ENCODE data around the gene HHATL. TPM values are rescaled to one million over a fixed set of nuclear protein-coding genes. Genes with fewer than 3 reads are reported as not detected.
A peak's percentile ranks its signal among the peaks of the same experiment; 100 is the strongest.

HHATL gene
- total RNA-seq, 5 donors from 2014 or later (not counting 1 experiment from before 2014, with no cell fraction given), result not detected

GRCh38 chr3:42656680-42657610, 45.7 kb downstream of the HHATL start:
- Histone ChIP-seq H3K4me1 (ENCODE audit: control insufficient read depth in 1 of 2, extremely low read depth in 1 of 2, insufficient read depth in 2 of 2, low read length in 2 of 2) (peaks cover 0 to 26% of the 10 kb centered on the region in 2 experiments), H3K36me3 (ENCODE audit: control insufficient read depth in 2 of 2, extremely low read depth in 1 of 2, insufficient read depth in 1 of 2, low read length in 1 of 2) (peaks cover 0 to 2% of the 10 kb centered on the region in 2 donors), H3K4me3 (ENCODE audit: control insufficient read depth in 1 of 2, extremely low read depth in 1 of 2, low read length in 1 of 2) (no peak overlapping the region), H3K27me3 (replicated peaks in 1 of 2; ENCODE audit: control insufficient read depth in 2 of 2, extremely low read depth in 1 of 2, insufficient read depth in 2 of 2, low read length in 1 of 2) (peaks cover 0 to 26% of the 10 kb centered on the region in 2 experiments), H3K27ac (ENCODE audit: low read length) (no peak overlapping the region), H3K9me3 (no peaks in the 10 kb centered on the region)
- H3K4me3 Mint-ChIP-seq, result peak overlapping the region in 1 of 3 donors; percentile 12
- DNase-seq (no peak), ATAC-seq (replicated peaks in 1 of 4) (no peak)
- no peaks in the 10 kb centered on the region for H3K36me3 Mint-ChIP-seq
- H3K9me3 Mint-ChIP-seq, result no peaks in the 10 kb centered on the region
- CTCF ChIA-PET, result no interaction called here
- peaks cover 6 to 21% (median 12%) of the 10 kb centered on the region in 3 donors for H3K4me1 Mint-ChIP-seq
- peak overlapping the region in 1 of 2 donors; percentile 4 for H3K27ac Mint-ChIP-seq
- 92% methylated on average over 7 of the region's 9 CpGs for WGBS (ENCODE audit: insufficient coverage)
- H3K27me3 Mint-ChIP-seq, result no peaks in the 10 kb centered on the region
- POLR2A ChIA-PET, result no interaction called here

- H3K27me3 Mint-ChIP-seq, result no peaks in the 10 kb centered on the region
- H3K4me3 Mint-ChIP-seq, result peak overlapping the region in 1 of 3 donors; percentile 50
- POLR2A ChIA-PET, result no interaction called here
- WGBS (ENCODE audit: insufficient coverage), result 86% methylated on average over 6 of the region's 6 CpGs
- H3K4me1 Mint-ChIP-seq, result peaks cover 6 to 22% (median 13%) of the 10 kb centered on the region in 3 donors
- no peak for ATAC-seq (replicated peaks in 1 of 4)
- Histone ChIP-seq H3K27ac (ENCODE audit: low read length) (no peak overlapping the region), H3K27me3 (replicated peaks in 1 of 2; ENCODE audit: control insufficient read depth in 2 of 2, extremely low read depth in 1 of 2, insufficient read depth in 2 of 2, low read length in 1 of 2) (peaks cover 0 to 26% of the 10 kb centered on the region in 2 experiments), H3K9me3 (no peaks in the 10 kb centered on the region), H3K4me1 (ENCODE audit: control insufficient read depth in 1 of 2, extremely low read depth in 1 of 2, insufficient read depth in 2 of 2, low read length in 2 of 2) (peaks cover 0 to 26% of the 10 kb centered on the region in 2 experiments), H3K4me3 (ENCODE audit: control insufficient read depth in 1 of 2, extremely low read depth in 1 of 2, low read length in 1 of 2) (no peak overlapping the region), H3K36me3 (ENCODE audit: control insufficient read depth in 2 of 2, extremely low read depth in 1 of 2, insufficient read depth in 1 of 2, low read length in 1 of 2) (peaks cover 0 to 2% of the 10 kb centered on the region in 2 donors)
- H3K36me3 Mint-ChIP-seq, result no peaks in the 10 kb centered on the region
- no peak for DNase-seq
- no peaks in the 10 kb centered on the region for H3K9me3 Mint-ChIP-seq
- CTCF ChIA-PET, result no interaction called here
- H3K27ac Mint-ChIP-seq, result peak overlapping the region; percentile 4 to 28
Measured at GRCh38 chr3:42655980-42656679, 46.5 kb downstream of the HHATL start.

- Mint-ChIP-seq H3K4me3 (peak overlapping the region; percentile 50 to 68 (median 55)), H3K27me3 (no peaks in the 10 kb centered on the region), H3K4me1 (peaks cover 6 to 24% (median 13%) of the 10 kb centered on the region in 3 donors), H3K36me3 (no peaks in the 10 kb centered on the region), H3K9me3 (no peaks in the 10 kb centered on the region), H3K27ac (peak overlapping the region in 1 of 2 donors; percentile 22)
- POLR2A ChIA-PET, result no interaction called here
- peaks cover 0 to 2% of the 10 kb centered on the region in 2 donors for H3K36me3 ChIP-seq (ENCODE audit: control insufficient read depth in 2 of 2, extremely low read depth in 1 of 2, insufficient read depth in 1 of 2, low read length in 1 of 2)
- H3K4me3 ChIP-seq (ENCODE audit: control insufficient read depth in 1 of 2, extremely low read depth in 1 of 2, low read length in 1 of 2), result no peak overlapping the region
- peaks cover 0 to 26% of the 10 kb centered on the region in 2 experiments for H3K27me3 ChIP-seq (replicated peaks in 1 of 2; ENCODE audit: control insufficient read depth in 2 of 2, extremely low read depth in 1 of 2, insufficient read depth in 2 of 2, low read length in 1 of 2)
- H3K4me1 ChIP-seq (ENCODE audit: control insufficient read depth in 1 of 2, extremely low read depth in 1 of 2, insufficient read depth in 2 of 2, low read length in 2 of 2), result peaks cover 0 to 26% of the 10 kb centered on the region in 2 experiments
- no peak for DNase-seq
- WGBS (ENCODE audit: insufficient coverage), result 91% methylated on average over 4 of the region's 4 CpGs
- ATAC-seq (replicated peaks in 1 of 4), result no peak
- no peaks in the 10 kb centered on the region for H3K9me3 ChIP-seq
- CTCF ChIA-PET, result no interaction called here
- H3K27ac ChIP-seq (ENCODE audit: low read length), result peak overlapping the region; percentile 44
Measured at GRCh38 chr3:42655331-42655888, 47.2 kb downstream of the HHATL start.

DNA sequence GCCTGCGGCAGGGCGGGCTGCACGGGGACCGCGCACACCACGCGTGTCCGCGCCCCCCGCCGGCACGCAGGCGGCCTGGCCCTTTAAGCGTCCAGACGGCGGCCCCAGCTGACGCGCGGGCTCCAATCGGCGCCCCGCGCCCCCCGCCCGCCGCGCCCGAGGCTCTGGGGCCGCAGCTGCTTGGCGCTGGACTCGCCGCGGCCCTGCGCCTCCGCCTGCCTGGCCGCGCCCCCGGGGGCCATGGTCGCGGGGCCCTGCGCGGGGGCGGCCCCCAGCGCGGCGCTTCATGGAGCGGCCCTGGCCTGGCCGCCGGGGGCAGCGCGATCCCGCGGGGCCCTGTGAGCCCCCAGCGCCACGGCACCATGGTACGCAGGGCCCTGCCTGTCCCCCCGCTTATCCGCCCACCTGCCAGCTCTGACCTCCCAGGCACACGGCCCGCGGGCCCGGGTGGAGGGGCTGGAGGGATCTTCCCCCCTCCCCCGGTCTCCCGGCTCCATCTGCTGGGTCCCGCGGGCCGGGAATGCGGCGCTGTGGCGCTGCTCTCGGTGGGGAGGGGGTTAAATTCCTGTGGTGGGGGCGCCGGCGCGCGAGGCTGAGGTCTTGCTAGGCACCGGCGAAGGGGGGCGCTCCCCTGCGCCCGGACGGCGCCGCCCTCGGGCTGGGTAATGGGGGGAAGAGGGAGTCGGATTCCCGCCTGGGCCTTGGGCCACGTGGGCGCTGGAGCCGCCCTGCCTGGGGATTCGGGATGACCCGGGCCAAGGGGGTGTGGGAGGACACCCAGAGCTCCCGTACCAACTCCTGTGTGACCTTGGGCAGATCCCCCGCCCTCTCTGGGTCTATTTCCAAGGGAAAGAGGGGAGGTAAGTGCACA, 48.0 kb downstream of the HHATL start:
- peaks cover 6 to 24% (median 13%) of the 10 kb centered on the region in 3 donors for H3K4me1 Mint-ChIP-seq
- H3K27me3 ChIP-seq (replicated peaks in 1 of 2; ENCODE audit: control insufficient read depth in 2 of 2, extremely low read depth in 1 of 2, insufficient read depth in 2 of 2, low read length in 1 of 2), result peaks cover 0 to 26% of the 10 kb centered on the region in 2 experiments
- H3K4me3 ChIP-seq (ENCODE audit: control insufficient read depth in 1 of 2, extremely low read depth in 1 of 2, low read length in 1 of 2), result peak overlapping the region; percentile 40 to 50
- ChIA-PET POLR2A (interaction anchor here in 1 of 2 donors (0.6 kb wide), 1 partner anchor 62 kb away, joined by 3 read pairs; no protein-coding TSS in a partner anchor), CTCF (no interaction called here)
- H3K9me3 ChIP-seq, result no peaks in the 10 kb centered on the region
- H3K27ac Mint-ChIP-seq, result peak overlapping the region in 1 of 2 donors; percentile 22
- peaks cover 0 to 26% of the 10 kb centered on the region in 2 experiments for H3K4me1 ChIP-seq (ENCODE audit: control insufficient read depth in 1 of 2, extremely low read depth in 1 of 2, insufficient read depth in 2 of 2, low read length in 2 of 2)
- H3K4me3 Mint-ChIP-seq, result peak overlapping the region; percentile 55 to 82 (median 68)
- DNase-seq (peak in 3 of 35 experiments; percentile 8 to 36 (median 20)), ATAC-seq (replicated peaks in 1 of 4) (peak; percentile 48 to 72 (median 54))
- H3K27me3 Mint-ChIP-seq, result no peaks in the 10 kb centered on the region
- WGBS (ENCODE audit: insufficient coverage), result 5% methylated on average over 68 of the region's 94 CpGs
- H3K9me3 Mint-ChIP-seq, result no peaks in the 10 kb centered on the region
- H3K36me3 Mint-ChIP-seq, result no peaks in the 10 kb centered on the region
- H3K27ac ChIP-seq (ENCODE audit: low read length), result no peak overlapping the region
- H3K36me3 ChIP-seq (ENCODE audit: control insufficient read depth in 2 of 2, extremely low read depth in 1 of 2, insufficient read depth in 1 of 2, low read length in 1 of 2), result peaks cover 2 to 5% of the 10 kb centered on the region in 2 donors

- H3K36me3 ChIP-seq (ENCODE audit: control insufficient read depth in 2 of 2, extremely low read depth in 1 of 2, insufficient read depth in 1 of 2, low read length in 1 of 2), result peaks cover 5 to 10% of the 10 kb centered on the region in 2 donors
- ChIA-PET CTCF (interaction anchor here in 1 of 2 donors (0.7 kb wide), 1 partner anchor 164 kb away, joined by 6 read pairs; no protein-coding TSS in a partner anchor), POLR2A (no interaction called here)
- Mint-ChIP-seq H3K4me1 (peaks cover 6 to 24% (median 13%) of the 10 kb centered on the region in 3 donors), H3K4me3 (peak within 1 kb of the TSS; percentile 71 to 82 (median 80)), H3K9me3 (no peaks in the 10 kb centered on the region), H3K36me3 (peaks cover 6% of the 10 kb centered on the region), H3K27me3 (no peaks in the 10 kb centered on the region), H3K27ac (peak within 1 kb of the TSS in 1 of 2 donors; percentile 58)
- 49% methylated on average over 15 of the region's 31 CpGs for WGBS (ENCODE audit: insufficient coverage)
- DNase-seq (peak in 3 of 35 experiments; percentile 27 to 37 (median 29)), ATAC-seq (replicated peaks in 1 of 4) (peak; percentile 21 to 31 (median 24))
- peaks cover 0 to 26% of the 10 kb centered on the region in 2 experiments for H3K4me1 ChIP-seq (ENCODE audit: control insufficient read depth in 1 of 2, extremely low read depth in 1 of 2, insufficient read depth in 2 of 2, low read length in 2 of 2)
- H3K4me3 ChIP-seq (ENCODE audit: control insufficient read depth in 1 of 2, extremely low read depth in 1 of 2, low read length in 1 of 2), result peak within 1 kb of the TSS; percentile 40 to 50
- H3K27ac ChIP-seq (ENCODE audit: low read length), result no peak within 1 kb of the TSS
- H3K9me3 ChIP-seq, result no peaks in the 10 kb centered on the region
- H3K27me3 ChIP-seq (replicated peaks in 1 of 2; ENCODE audit: control insufficient read depth in 2 of 2, extremely low read depth in 1 of 2, insufficient read depth in 2 of 2, low read length in 1 of 2), result peaks cover 0 to 26% of the 10 kb centered on the region in 2 experiments
Measured at GRCh38 chr3:42653560-42654330, 48.9 kb downstream of the HHATL start, which contains the start of gene ZBTB47. Gene ZBTB47, plus strand, starts transcription at chr3:42653697. Its CDS starts 4,659 bp downstream, at chr3:42658356.
